GM23338 (cell line): ENCODE data around the gene SLC4A4.

Experiments used
- CREB1 ChIP-seq: fragments of 250-450 bp; sonication (Bioruptor Pico); IDR thresholded peaks from 2 replicates; pipeline ENCODE4 v1.5.0; 2020; ENCODE audit warnings: low read depth, mild to moderate bottlenecking, moderate library complexity
- CTCF ChIP-seq, 2 experiments: fragments of 200-600 bp in 1 of 2; sonication (generic) in 1 of 2; conservative IDR thresholded peaks; 2 replicates each; pipeline versions ENCODE4 v1.5.1 to v1.6.1; 2016 to 2017; ENCODE audit warnings: antibody characterized with exemption in 2 of 2, low read depth in 2 of 2, mild to moderate bottlenecking in 2 of 2, moderate library complexity in 1 of 2
- EZH2 ChIP-seq: fragments of 200-600 bp; sonication (generic); IDR thresholded peaks from one replicate; pipeline ENCODE4 v1.8.0; 2017; ENCODE audit warnings: antibody characterized with exemption, mild to moderate bottlenecking, low read depth; ENCODE audit not compliant: unreplicated experiment
- EZH2phosphoT487 ChIP-seq: fragments of 200-600 bp; sonication (generic); IDR thresholded peaks from one replicate; pipeline ENCODE4 v1.8.1; 2018; ENCODE audit warnings: antibody characterized with exemption; ENCODE audit not compliant: unreplicated experiment
- JUNB ChIP-seq: IDR thresholded peaks from one replicate; pipeline ENCODE4 v1.6.1; 2016; ENCODE audit warnings: antibody characterized with exemption; ENCODE audit not compliant: unreplicated experiment
- POLR2AphosphoS5 ChIP-seq: IDR thresholded peaks from 2 replicates; pipeline ENCODE4 v1.6.1; 2016; ENCODE audit warnings: antibody characterized with exemption, low read depth
- REST ChIP-seq: IDR thresholded peaks from one replicate; pipeline ENCODE4 v1.6.1; 2018; ENCODE audit warnings: antibody characterized with exemption; ENCODE audit not compliant: unreplicated experiment
- ZNF114 ChIP-seq: fragments of 250-450 bp; sonication (Bioruptor Pico); IDR thresholded peaks from 2 replicates; pipeline ENCODE4 v1.5.0; 2020; ENCODE audit warnings: mild to moderate bottlenecking, moderate library complexity
- ZNF331 ChIP-seq: fragments of 250-450 bp; sonication (Bioruptor Pico); IDR thresholded peaks from 2 replicates; pipeline ENCODE4 v1.5.0; 2020; ENCODE audit warnings: low read depth, mild to moderate bottlenecking, moderate library complexity
- TF ChIP-seq, protein P1 (sequence below): fragments of 250-450 bp; sonication (Bioruptor Pico); IDR thresholded peaks from 2 replicates; pipeline ENCODE4 v1.5.0; 2020; ENCODE audit warnings: mild to moderate bottlenecking, moderate library complexity

DNA sequence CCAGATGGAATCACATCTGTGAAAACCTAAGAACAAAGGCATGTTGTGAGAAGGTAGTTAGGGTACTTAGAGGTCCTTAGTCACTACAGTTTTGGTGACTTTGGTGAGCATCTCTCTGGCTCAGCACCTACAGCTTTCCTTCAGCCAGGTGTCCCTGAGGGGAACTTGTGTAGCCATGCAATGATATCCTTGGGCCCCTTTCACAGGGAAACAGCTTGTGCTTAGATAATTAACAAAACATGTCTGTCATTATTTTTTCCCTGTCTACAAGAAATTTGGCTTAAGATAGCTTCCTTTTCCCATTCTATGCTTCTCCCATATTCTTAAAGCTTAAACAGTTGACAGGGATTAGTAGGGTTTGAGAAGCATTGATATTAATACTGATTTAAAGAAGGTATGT lies 63.8 kb downstream of the SLC4A4 start:
- TF ChIP-seq CTCF (conservative IDR thresholded peaks at IDR 0.05; ENCODE audit: low read depth in 2 of 2) (no peak), EZH2 (no peak), REST (no peak), EZH2phosphoT487 (no peak), POLR2AphosphoS5 (no peak), ZNF331 (CRISPR knock-in tag) (no peak), CREB1 (CRISPR knock-in tag) (no peak), ZNF114 (CRISPR knock-in tag) (no peak), JUNB (no peak)
- TF ChIP-seq, protein P1, sequence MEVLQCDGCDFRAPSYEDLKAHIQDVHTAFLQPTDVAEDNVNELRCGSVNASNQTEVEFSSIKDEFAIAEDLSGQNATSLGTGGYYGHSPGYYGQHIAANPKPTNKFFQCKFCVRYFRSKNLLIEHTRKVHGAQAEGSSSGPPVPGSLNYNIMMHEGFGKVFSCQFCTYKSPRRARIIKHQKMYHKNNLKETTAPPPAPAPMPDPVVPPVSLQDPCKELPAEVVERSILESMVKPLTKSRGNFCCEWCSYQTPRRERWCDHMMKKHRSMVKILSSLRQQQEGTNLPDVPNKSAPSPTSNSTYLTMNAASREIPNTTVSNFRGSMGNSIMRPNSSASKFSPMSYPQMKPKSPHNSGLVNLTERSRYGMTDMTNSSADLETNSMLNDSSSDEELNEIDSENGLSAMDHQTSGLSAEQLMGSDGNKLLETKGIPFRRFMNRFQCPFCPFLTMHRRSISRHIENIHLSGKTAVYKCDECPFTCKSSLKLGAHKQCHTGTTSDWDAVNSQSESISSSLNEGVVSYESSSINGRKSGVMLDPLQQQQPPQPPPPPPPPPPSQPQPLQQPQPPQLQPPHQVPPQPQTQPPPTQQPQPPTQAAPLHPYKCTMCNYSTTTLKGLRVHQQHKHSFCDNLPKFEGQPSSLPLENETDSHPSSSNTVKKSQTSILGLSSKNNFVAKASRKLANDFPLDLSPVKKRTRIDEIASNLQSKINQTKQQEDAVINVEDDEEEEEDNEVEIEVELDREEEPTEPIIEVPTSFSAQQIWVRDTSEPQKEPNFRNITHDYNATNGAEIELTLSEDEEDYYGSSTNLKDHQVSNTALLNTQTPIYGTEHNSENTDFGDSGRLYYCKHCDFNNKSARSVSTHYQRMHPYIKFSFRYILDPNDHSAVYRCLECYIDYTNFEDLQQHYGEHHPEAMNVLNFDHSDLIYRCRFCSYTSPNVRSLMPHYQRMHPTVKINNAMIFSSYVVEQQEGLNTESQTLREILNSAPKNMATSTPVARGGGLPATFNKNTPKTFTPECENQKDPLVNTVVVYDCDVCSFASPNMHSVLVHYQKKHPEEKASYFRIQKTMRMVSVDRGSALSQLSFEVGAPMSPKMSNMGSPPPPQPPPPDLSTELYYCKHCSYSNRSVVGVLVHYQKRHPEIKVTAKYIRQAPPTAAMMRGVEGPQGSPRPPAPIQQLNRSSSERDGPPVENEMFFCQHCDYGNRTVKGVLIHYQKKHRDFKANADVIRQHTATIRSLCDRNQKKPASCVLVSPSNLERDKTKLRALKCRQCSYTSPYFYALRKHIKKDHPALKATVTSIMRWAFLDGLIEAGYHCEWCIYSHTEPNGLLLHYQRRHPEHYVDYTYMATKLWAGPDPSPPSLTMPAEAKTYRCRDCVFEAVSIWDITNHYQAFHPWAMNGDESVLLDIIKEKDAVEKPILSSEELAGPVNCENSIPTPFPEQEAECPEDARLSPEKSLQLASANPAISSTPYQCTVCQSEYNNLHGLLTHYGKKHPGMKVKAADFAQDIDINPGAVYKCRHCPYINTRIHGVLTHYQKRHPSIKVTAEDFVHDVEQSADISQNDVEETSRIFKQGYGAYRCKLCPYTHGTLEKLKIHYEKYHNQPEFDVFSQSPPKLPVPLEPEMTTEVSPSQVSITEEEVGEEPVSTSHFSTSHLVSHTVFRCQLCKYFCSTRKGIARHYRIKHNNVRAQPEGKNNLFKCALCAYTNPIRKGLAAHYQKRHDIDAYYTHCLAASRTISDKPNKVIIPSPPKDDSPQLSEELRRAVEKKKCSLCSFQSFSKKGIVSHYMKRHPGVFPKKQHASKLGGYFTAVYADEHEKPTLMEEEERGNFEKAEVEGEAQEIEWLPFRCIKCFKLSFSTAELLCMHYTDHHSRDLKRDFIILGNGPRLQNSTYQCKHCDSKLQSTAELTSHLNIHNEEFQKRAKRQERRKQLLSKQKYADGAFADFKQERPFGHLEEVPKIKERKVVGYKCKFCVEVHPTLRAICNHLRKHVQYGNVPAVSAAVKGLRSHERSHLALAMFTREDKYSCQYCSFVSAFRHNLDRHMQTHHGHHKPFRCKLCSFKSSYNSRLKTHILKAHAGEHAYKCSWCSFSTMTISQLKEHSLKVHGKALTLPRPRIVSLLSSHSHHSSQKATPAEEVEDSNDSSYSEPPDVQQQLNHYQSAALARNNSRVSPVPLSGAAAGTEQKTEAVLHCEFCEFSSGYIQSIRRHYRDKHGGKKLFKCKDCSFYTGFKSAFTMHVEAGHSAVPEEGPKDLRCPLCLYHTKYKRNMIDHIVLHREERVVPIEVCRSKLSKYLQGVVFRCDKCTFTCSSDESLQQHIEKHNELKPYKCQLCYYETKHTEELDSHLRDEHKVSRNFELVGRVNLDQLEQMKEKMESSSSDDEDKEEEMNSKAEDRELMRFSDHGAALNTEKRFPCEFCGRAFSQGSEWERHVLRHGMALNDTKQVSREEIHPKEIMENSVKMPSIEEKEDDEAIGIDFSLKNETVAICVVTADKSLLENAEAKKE (CRISPR knock-in tag), result no peak
